ENCODE data around the gene LCN12.

Gene LCN12

DNA sequence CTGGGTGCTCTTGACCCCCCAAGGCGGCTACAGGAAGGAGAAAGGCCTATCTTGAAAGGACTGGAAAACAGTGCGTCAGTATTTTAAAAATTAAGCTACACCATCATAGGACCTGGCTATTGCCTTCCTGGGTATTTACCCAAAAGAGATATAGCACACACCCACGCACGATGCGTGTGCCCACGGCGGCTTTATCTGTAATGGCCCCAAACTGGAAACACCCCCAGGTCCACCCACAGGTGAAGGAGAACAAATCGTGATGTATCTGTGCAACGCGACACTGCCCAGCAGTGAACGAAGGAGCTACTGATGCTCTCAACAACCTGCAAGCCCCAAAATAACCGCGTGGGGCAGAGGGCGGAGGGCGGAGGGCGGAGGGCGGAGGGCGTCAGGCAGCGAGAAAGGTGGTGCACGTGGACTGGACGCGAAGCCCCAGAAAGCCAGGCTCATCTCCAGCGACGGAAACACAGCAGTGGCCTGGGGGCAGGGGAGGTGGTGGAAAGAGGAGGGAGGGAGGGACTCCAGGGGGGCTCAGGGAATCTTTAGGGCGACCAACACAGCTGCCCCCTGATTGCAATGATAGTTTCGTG is 12.9 kb downstream of the LCN12 start:
- TF ChIP-seq, protein P1, sequence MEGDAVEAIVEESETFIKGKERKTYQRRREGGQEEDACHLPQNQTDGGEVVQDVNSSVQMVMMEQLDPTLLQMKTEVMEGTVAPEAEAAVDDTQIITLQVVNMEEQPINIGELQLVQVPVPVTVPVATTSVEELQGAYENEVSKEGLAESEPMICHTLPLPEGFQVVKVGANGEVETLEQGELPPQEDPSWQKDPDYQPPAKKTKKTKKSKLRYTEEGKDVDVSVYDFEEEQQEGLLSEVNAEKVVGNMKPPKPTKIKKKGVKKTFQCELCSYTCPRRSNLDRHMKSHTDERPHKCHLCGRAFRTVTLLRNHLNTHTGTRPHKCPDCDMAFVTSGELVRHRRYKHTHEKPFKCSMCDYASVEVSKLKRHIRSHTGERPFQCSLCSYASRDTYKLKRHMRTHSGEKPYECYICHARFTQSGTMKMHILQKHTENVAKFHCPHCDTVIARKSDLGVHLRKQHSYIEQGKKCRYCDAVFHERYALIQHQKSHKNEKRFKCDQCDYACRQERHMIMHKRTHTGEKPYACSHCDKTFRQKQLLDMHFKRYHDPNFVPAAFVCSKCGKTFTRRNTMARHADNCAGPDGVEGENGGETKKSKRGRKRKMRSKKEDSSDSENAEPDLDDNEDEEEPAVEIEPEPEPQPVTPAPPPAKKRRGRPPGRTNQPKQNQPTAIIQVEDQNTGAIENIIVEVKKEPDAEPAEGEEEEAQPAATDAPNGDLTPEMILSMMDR (conservative IDR thresholded peaks at IDR 0.05; ENCODE audit: low read depth, low read length): no peak
- no peak for DNase-seq (ENCODE audit: low read depth)
- no peak overlapping the region for H3K4me3 ChIP-seq (ENCODE audit: low read depth, low read length)

DNA sequence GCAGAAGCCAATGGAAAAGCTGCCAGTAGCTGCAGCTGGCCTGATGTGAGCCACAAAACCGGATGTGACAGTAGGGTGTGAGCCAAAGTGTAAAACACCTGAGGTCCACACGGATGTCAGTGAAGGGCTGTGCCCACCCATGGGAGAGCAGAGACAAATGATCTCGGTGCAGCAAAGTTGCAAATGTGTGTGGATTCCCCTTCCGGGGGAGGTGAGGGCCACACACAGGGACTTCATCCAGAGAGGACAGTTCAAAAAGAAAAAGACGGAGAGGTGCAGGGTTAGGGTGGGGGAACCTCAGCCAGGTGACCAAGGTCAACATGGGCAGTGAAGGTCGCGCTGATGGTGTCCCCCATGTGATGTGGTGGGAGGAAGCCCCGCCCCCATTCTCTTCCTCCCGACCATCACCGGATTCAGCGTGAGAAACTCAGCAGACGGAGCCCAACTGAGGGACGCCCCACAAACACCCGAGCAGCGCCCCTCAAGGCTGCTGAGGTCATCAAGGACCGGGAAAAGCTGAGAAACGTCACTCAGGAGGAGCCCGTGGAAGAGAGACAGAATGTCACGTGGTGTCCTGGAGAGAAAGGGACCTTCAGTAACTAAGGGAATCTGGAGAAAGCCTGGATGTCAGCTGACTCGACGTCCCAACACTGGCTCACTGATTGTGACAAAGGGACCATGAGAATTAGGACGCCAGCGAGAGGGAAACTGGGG is 13.9 kb downstream of the LCN12 start:
- TF ChIP-seq, protein P1 (conservative IDR thresholded peaks at IDR 0.05; ENCODE audit: low read depth, low read length): no peak
- no peak for DNase-seq (ENCODE audit: low read depth)
- H3K4me3 ChIP-seq (ENCODE audit: low read depth, low read length): no peak overlapping the region

DNA sequence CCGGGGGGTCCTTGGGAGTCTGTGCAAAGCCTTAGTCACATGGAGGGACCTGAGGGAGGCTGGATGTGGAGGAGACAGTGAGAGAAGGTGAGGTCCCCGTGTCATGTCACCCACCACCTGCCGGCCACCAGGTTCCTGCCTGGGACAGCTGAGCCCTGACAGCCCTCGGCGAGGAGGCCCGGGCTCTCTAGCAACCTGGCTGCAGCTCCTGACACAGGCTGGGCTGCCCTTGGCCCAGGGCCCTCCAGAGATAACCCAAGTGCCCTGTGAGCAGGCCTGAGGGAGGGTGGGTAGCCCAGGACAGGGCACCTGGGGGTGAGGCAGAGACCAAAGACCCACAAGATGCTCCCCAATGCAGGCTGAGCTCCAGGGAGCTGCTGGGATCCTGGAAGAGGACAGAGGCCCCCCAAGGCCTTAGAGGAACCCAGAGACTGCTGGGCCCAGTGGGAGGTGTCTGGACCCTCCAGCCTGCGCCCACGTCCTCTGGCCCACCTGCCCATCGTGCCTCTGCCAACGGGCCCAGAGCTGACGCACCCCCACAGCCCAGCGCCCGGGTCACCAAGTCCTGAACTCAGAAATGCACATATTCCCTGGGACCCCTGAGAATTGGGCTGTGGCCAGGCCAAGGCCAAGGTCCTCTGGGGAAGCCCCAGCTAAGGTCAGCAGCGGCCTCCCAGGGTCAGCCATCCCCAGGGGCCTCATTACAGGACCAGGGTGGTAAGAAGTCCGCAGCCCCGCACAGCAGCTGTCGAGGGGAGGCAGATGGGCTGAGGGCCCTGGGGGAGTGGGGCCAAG is 16.5 kb downstream of the LCN12 start:
- TF ChIP-seq, protein P1 (conservative IDR thresholded peaks at IDR 0.05; ENCODE audit: low read depth, low read length): no peak
- DNase-seq (ENCODE audit: low read depth): no peak

DNA sequence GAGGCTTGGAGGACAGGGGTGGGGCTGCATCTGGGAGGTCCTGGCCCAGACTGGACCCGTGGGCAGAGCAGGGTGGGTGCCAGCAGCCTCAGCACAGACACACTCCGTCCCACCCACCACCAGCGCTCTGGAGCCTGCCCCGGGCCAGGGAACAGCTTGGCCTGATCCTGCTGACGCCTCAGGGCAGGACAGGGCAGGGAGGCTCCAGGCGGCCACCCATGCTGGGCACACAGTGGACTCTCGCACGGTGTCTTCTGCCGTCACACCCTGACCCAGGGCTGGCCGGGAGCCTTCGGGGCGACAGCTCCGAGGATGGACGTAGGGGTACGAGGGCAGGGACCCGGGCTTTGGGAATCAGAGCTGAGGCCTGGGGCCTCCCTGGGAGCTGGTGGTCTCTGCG is 17.1 kb downstream of the LCN12 start:
- no peak for DNase-seq (ENCODE audit: low read depth)
- TF ChIP-seq, protein P1 (conservative IDR thresholded peaks at IDR 0.05; ENCODE audit: low read depth, low read length): no peak
- no peak overlapping the region for H3K4me3 ChIP-seq (ENCODE audit: low read depth, low read length)

More for the DNA sequence above, 16.5 kb downstream of the LCN12 start:
- H3K4me3 ChIP-seq (ENCODE audit: low read depth, low read length): no peak overlapping the region

DNA sequence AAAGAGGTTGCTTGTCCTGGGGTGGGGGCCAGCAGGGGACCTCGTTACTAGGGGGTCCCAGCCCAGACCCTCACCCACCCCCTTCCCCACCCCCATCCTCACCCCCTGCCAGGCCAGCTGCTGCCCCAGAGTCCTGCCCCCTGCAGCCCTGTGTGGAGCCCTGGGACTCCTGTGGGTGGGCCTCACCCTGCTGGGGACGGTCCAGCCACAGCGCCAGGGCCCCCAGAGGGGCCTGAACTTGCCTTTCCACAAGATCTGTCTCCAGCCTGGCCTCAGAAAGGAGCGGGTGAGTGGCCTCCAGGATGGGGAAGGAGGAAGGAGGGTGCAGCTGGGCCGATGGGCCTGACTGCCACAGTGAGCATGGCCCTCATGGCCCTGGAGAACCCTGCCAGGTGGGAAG is 17.7 kb downstream of the LCN12 start:
- no peak overlapping the region for H3K4me3 ChIP-seq (ENCODE audit: low read depth, low read length)
- no peak for DNase-seq (ENCODE audit: low read depth)
- TF ChIP-seq, protein P1 (conservative IDR thresholded peaks at IDR 0.05; ENCODE audit: low read depth, low read length): no peak

DNA sequence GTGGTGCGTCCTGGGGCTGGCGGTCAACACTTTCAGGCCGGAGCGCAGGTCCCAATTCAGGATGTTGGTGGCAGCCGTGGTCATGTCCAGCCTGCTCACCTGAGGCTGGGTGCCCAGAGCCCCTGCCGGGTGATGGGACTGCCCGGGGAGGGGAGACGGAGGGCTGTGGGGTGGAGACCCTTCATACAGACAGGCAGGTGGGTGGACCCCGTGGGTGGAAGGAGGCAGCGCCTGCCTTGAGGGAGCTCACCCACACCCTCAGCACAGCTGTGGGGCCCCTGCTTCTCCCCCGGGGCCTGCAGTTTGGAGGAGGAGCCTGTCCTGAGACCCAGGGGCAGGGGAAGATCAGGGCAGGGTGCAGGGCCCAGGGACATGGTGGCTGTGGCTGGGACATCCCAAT is 18.3 kb downstream of the LCN12 start:
- DNase-seq (ENCODE audit: low read depth): no peak
- H3K4me3 ChIP-seq (ENCODE audit: low read depth, low read length): no peak overlapping the region
- TF ChIP-seq, protein P1 (conservative IDR thresholded peaks at IDR 0.05; ENCODE audit: low read depth, low read length): no peak

Data from choroid plexus epithelial cell (primary cell).